SK-N-SH (cell line): ENCODE results near the gene LRRC25. TPM values are rescaled to one million over a fixed set of nuclear protein-coding genes. Genes with fewer than 3 reads are reported as not detected.

Source experiments
- CTCF ChIA-PET: fragments of 300-600, 350-600 bp; formaldehyde crosslinking; extraction: SDS; loops from one replicate; lab custom pipeline; 2021; lab: Yijun Ruan, JAX
- POLR2A ChIA-PET: fragments of 350-600 bp; sonication (Branson Sonifier 250); formaldehyde crosslinking; extraction: SDS; loops from one replicate; lab custom pipeline; 2020; ENCODE audit warnings: antibody characterized with exemption, inconsistent platforms; lab: Yijun Ruan, JAX
- DNase-seq: peaks from one replicate; pipeline ENCODE4 v3.0.0; 2012
- H2AFZ ChIP-seq: fragments of 200-600 bp; sonication (generic); 2 replicates; pipeline ENCODE4 v1.8.1; 2016; ENCODE audit warnings: antibody characterized with exemption, mild to moderate bottlenecking, low read depth
- H3F3A ChIP-seq: fragments of 200-600 bp; sonication (generic); replicated peaks from 2 replicates; pipeline ENCODE3; 2016; ENCODE audit warnings: antibody characterized with exemption, mild to moderate bottlenecking; ENCODE audit not compliant: insufficient read depth
- H3K27ac ChIP-seq, 2 experiments: fragments of 200-500 bp in 1 of 2; fragments of 200-600 bp in 1 of 2; sonication (Bioruptor generic) in 1 of 2; sonication (generic), shearing (Covaris generic) in 1 of 2; 2 replicates each; pipeline versions ENCODE4 v1.5.1 to v1.6.1; 2014 to 2016; ENCODE audit warnings: low read depth in 2 of 2, inconsistent platforms in 1 of 2, low read length in 1 of 2, mild to moderate bottlenecking in 1 of 2, mixed read lengths in 1 of 2
- H3K27me3 ChIP-seq: fragments of 200-600 bp; sonication (generic), shearing (Covaris generic); 2 replicates; pipeline ENCODE4 v1.6.1; 2016; ENCODE audit warnings: mixed run types; ENCODE audit not compliant: insufficient read depth
- H3K36me3 ChIP-seq, 2 experiments: fragments of 200-500 bp in 1 of 2; fragments of 200-600 bp in 1 of 2; sonication (Bioruptor generic) in 1 of 2; sonication (generic) in 1 of 2; replicated peaks in 1 of 2; 2 replicates each; pipeline versions ENCODE3 to v1.5.1; 2014 to 2016; ENCODE audit warnings: low read length in 1 of 2, mild to moderate bottlenecking in 1 of 2; ENCODE audit not compliant: insufficient read depth in 2 of 2, control insufficient read depth in 1 of 2
- H3K4me1 ChIP-seq, 2 experiments: fragments of 200-500 bp in 1 of 2; fragments of 200-600 bp in 1 of 2; sonication (Bioruptor generic) in 1 of 2; sonication (generic), shearing (Covaris generic) in 1 of 2; 2 replicates each; pipeline versions ENCODE4 v1.5.1 to v1.6.1; 2014 to 2016; ENCODE audit warnings: low read depth in 1 of 2, low read length in 1 of 2, mixed run types in 1 of 2; ENCODE audit not compliant: insufficient read depth in 2 of 2, control insufficient read depth in 1 of 2
- H3K4me2 ChIP-seq: fragments of 200-600 bp; sonication (generic), shearing (Covaris generic); 2 replicates; pipeline ENCODE4 v1.6.1; 2017; ENCODE audit warnings: mixed run types
- H3K4me3 ChIP-seq, 2 experiments: fragments of 200-500 bp in 1 of 2; fragments of 200-600 bp in 1 of 2; sonication (Bioruptor generic) in 1 of 2; sonication (generic), shearing (Covaris generic) in 1 of 2; 2 replicates each; pipeline versions ENCODE4 v1.5.1 to v1.8.1; 2014 to 2016; ENCODE audit warnings: low read depth in 2 of 2, inconsistent platforms in 1 of 2, low read length in 1 of 2, mild to moderate bottlenecking in 1 of 2, mixed read lengths in 1 of 2, moderate library complexity in 1 of 2
- H3K79me2 ChIP-seq: fragments of 200-600 bp; sonication (generic); 2 replicates; pipeline ENCODE4 v1.8.1; 2017; ENCODE audit warnings: mild to moderate bottlenecking; ENCODE audit not compliant: insufficient read depth
- H3K9ac ChIP-seq: fragments of 200-600 bp; sonication (generic); 2 replicates; pipeline ENCODE4 v1.6.1; 2017; ENCODE audit warnings: mixed run types
- H3K9me2 ChIP-seq: fragments of 200-600 bp; sonication (generic); 2 replicates; pipeline ENCODE4 v1.6.1; 2017; ENCODE audit warnings: mixed run types
- H3K9me3 ChIP-seq: fragments of 200-600 bp; sonication (generic); 2 replicates; pipeline ENCODE4 v1.6.1; 2017; ENCODE audit warnings: mixed run types, mild to moderate bottlenecking, moderate library complexity
- H4K20me1 ChIP-seq: fragments of 200-600 bp; sonication (generic); 2 replicates; pipeline ENCODE4 v1.6.1; 2017; ENCODE audit warnings: mild to moderate bottlenecking, mixed run types; ENCODE audit not compliant: insufficient read depth
- EZH2phosphoT487 ChIP-seq: fragments of 200-600 bp; sonication (generic); IDR thresholded peaks from 2 replicates; pipeline ENCODE4 v1.6.1; 2017; ENCODE audit warnings: low read depth, mixed run types, mild to moderate bottlenecking, antibody characterized with exemption, moderate library complexity, borderline replicate concordance
- FOSL2 ChIP-seq: IDR thresholded peaks from 2 replicates; pipeline ENCODE4 v1.4.0; 2012; ENCODE audit warnings: low read depth, mild to moderate bottlenecking, moderate library complexity, borderline replicate concordance
- FOXJ3 ChIP-seq: sonication (generic); formaldehyde crosslinking; IDR thresholded peaks from 2 replicates; pipeline ENCODE4 v1.5.1; 2020; ENCODE audit warnings: mild to moderate bottlenecking, missing genetic modification reagents
- FOXM1 ChIP-seq: IDR thresholded peaks from 2 replicates; pipeline ENCODE4 v1.4.0; 2012; ENCODE audit warnings: low read depth, mild to moderate bottlenecking
- GABPA ChIP-seq: IDR thresholded peaks from 2 replicates; pipeline ENCODE4 v1.4.0; 2012; ENCODE audit warnings: low read depth, mild to moderate bottlenecking
- JUND ChIP-seq: IDR thresholded peaks from 2 replicates; pipeline ENCODE4 v1.4.0; 2012
- MAX ChIP-seq: IDR thresholded peaks from 2 replicates; pipeline ENCODE4 v1.4.0; 2012; ENCODE audit warnings: low read depth
- MXI1 ChIP-seq: IDR thresholded peaks from 2 replicates; pipeline ENCODE4 v1.6.1; 2012; ENCODE audit warnings: mild to moderate bottlenecking, low read depth, low read length, improper control_type of control experiment
- PBX3 ChIP-seq: IDR thresholded peaks from 2 replicates; pipeline ENCODE4; 2012
- POLR2AphosphoS5 ChIP-seq: IDR thresholded peaks from 2 replicates; pipeline ENCODE4 v1.6.1; 2012; ENCODE audit warnings: low read depth, low read length
- RAD21 ChIP-seq: IDR thresholded peaks from 2 replicates; pipeline ENCODE4 v1.6.1; 2012; ENCODE audit warnings: mild to moderate bottlenecking, low read length
- SIN3A ChIP-seq: IDR thresholded peaks from 2 replicates; pipeline ENCODE4 v1.6.1; 2012; ENCODE audit warnings: low read depth, mild to moderate bottlenecking, low read length, moderate library complexity, borderline replicate concordance
- SMC3 ChIP-seq: IDR thresholded peaks from 2 replicates; pipeline ENCODE4 v1.6.1; 2012; ENCODE audit warnings: low read depth, low read length, improper control_type of control experiment
- WGBS: methylation state at CpG from one replicate; pipeline ENCODE4 v1.1.6; 2017; ENCODE audit warnings: low lambda C conversion rate; 5-methylcytosine and 5-hydroxymethylcytosine counted together
- polyA plus RNA-seq, 3 experiments: library from polyadenylated mRNA; depleted of rRNA; stranded (reverse); fragments of >200 nt; gene quantifications; 2 replicates each; pipeline ENCODE4 v1.2.3, GENCODE V29; 2012
- TF ChIP-seq, protein P1 (sequence below): fragments of 150-350 bp; IDR thresholded peaks from 2 replicates; pipeline ENCODE4 v1.6.1; 2016; ENCODE audit warnings: mild to moderate bottlenecking, low read depth, low read length
- TF ChIP-seq, protein P2 (sequence below): fragments of 200-600 bp; sonication (generic); IDR thresholded peaks from 2 replicates; pipeline ENCODE4 v1.6.1; 2017; ENCODE audit warnings: antibody characterized with exemption, mild to moderate bottlenecking, moderate library complexity
- TF ChIP-seq, protein P3 (sequence below): IDR thresholded peaks from 2 replicates; pipeline ENCODE4 v1.6.1; 2012; ENCODE audit warnings: mild to moderate bottlenecking, low read depth, low read length, moderate library complexity

Gene LRRC25
- polyA plus RNA-seq, 1 of the 3 experiments (the other 2 are of a cell fraction), result not detected

- Histone ChIP-seq H3K9me2 (no peaks in the 10 kb centered on the region), H3K27me3 (no peaks in the 10 kb centered on the region), H4K20me1 (no peaks in the 10 kb centered on the region), H2AFZ (no peak overlapping the region), H3F3A (peaks cover 21% of the 10 kb centered on the region), H3K4me1 (peaks cover 20 to 23% of the 10 kb centered on the region in 2 experiments; a peak in 3 of 4 replicates), H3K27ac (peak overlapping the region; percentile 96 to 98), H3K9ac (no peak overlapping the region), H3K4me2 (no peak overlapping the region), H3K9me3 (no peaks in the 10 kb centered on the region), H3K79me2 (no peaks in the 10 kb centered on the region), H3K36me3 (peaks cover 0 to 9% of the 10 kb centered on the region in 2 experiments), H3K4me3 (no peak overlapping the region)
- no peak for DNase-seq
- POLR2A ChIA-PET, result interaction anchor here (0.7 kb wide), 1 partner anchor 85 kb away, joined by 4 read pairs; the partner anchor contains the start of gene JUND
- WGBS, result 100% methylated on average over 2 of the region's 2 CpGs
- TF ChIP-seq JUND, result no peak
- no peak for TF ChIP-seq RAD21
- TF ChIP-seq PBX3, result no peak
- no peak for TF ChIP-seq FOXM1
- TF ChIP-seq, protein P1, sequence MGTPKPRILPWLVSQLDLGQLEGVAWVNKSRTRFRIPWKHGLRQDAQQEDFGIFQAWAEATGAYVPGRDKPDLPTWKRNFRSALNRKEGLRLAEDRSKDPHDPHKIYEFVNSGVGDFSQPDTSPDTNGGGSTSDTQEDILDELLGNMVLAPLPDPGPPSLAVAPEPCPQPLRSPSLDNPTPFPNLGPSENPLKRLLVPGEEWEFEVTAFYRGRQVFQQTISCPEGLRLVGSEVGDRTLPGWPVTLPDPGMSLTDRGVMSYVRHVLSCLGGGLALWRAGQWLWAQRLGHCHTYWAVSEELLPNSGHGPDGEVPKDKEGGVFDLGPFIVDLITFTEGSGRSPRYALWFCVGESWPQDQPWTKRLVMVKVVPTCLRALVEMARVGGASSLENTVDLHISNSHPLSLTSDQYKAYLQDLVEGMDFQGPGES, result no peak
- TF ChIP-seq, protein P2, sequence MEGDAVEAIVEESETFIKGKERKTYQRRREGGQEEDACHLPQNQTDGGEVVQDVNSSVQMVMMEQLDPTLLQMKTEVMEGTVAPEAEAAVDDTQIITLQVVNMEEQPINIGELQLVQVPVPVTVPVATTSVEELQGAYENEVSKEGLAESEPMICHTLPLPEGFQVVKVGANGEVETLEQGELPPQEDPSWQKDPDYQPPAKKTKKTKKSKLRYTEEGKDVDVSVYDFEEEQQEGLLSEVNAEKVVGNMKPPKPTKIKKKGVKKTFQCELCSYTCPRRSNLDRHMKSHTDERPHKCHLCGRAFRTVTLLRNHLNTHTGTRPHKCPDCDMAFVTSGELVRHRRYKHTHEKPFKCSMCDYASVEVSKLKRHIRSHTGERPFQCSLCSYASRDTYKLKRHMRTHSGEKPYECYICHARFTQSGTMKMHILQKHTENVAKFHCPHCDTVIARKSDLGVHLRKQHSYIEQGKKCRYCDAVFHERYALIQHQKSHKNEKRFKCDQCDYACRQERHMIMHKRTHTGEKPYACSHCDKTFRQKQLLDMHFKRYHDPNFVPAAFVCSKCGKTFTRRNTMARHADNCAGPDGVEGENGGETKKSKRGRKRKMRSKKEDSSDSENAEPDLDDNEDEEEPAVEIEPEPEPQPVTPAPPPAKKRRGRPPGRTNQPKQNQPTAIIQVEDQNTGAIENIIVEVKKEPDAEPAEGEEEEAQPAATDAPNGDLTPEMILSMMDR, result no peak
- no peak for TF ChIP-seq MAX
- TF ChIP-seq SIN3A, result no peak
- TF ChIP-seq SMC3, result no peak
- TF ChIP-seq FOXJ3 (CRISPR knock-in tag), result no peak
- TF ChIP-seq, protein P3, sequence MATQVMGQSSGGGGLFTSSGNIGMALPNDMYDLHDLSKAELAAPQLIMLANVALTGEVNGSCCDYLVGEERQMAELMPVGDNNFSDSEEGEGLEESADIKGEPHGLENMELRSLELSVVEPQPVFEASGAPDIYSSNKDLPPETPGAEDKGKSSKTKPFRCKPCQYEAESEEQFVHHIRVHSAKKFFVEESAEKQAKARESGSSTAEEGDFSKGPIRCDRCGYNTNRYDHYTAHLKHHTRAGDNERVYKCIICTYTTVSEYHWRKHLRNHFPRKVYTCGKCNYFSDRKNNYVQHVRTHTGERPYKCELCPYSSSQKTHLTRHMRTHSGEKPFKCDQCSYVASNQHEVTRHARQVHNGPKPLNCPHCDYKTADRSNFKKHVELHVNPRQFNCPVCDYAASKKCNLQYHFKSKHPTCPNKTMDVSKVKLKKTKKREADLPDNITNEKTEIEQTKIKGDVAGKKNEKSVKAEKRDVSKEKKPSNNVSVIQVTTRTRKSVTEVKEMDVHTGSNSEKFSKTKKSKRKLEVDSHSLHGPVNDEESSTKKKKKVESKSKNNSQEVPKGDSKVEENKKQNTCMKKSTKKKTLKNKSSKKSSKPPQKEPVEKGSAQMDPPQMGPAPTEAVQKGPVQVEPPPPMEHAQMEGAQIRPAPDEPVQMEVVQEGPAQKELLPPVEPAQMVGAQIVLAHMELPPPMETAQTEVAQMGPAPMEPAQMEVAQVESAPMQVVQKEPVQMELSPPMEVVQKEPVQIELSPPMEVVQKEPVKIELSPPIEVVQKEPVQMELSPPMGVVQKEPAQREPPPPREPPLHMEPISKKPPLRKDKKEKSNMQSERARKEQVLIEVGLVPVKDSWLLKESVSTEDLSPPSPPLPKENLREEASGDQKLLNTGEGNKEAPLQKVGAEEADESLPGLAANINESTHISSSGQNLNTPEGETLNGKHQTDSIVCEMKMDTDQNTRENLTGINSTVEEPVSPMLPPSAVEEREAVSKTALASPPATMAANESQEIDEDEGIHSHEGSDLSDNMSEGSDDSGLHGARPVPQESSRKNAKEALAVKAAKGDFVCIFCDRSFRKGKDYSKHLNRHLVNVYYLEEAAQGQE, result no peak
- no peak for TF ChIP-seq POLR2AphosphoS5
- no peak for TF ChIP-seq FOSL2
- TF ChIP-seq EZH2phosphoT487, result no peak
- TF ChIP-seq GABPA, result no peak
- TF ChIP-seq MXI1, result no peak
- CTCF ChIA-PET, result interaction anchor here (1.3 to 7.5 kb wide), 6 partner anchors 16 to 86 kb away, joined by 5 to 66 read pairs (median 6); partner anchors contain the start of gene GDF15
Observed at GRCh38 chr19:18366021-18366435, 31.4 kb downstream of the LRRC25 start.
